LNCAP (cell line): Measurements from ENCODE around the gene NOTCH2.

Experiments used
- CTCF ChIP-seq: fragments of 450-650 bp; IDR thresholded peaks from 2 replicates; pipeline ENCODE4 v1.5.1; 2017; ENCODE audit warnings: mild to moderate bottlenecking

The NOTCH2 gene

GRCh38 chr1:119914071-119914470, 155.4 kb downstream of the NOTCH2 start:
- no peak for TF ChIP-seq CTCF

GRCh38 chr1:119912963-119913362, 156.5 kb downstream of the NOTCH2 start:
- TF ChIP-seq CTCF, result no peak

- no peak for TF ChIP-seq CTCF
Observed at GRCh38 chr1:119911775-119912174, 157.7 kb downstream of the NOTCH2 start.

GRCh38 chr1:119910618-119911017, 158.8 kb downstream of the NOTCH2 start:
- no peak for TF ChIP-seq CTCF

GRCh38 chr1:119909890-119910596, 159.4 kb downstream of the NOTCH2 start:
- TF ChIP-seq CTCF, result no peak

GRCh38 chr1:119908661-119909060, 160.8 kb downstream of the NOTCH2 start:
- no peak for TF ChIP-seq CTCF

- TF ChIP-seq CTCF, result no peak
Observed at GRCh38 chr1:119906927-119907652, 162.4 kb downstream of the NOTCH2 start.
